Epithelial cell of esophagus (primary cell): ENCODE measurements around the gene SPACA4.
"Not testable (repeated sequence)": the region's sequence is repeated elsewhere in the genome, so short reads cannot be mapped to it uniquely, and the experiment has no call there.

Experiments used
- DNase-seq: peaks from one replicate; pipeline ENCODE4 v3.0.0; 2010; ENCODE audit warnings: low read depth
- H3K4me3 ChIP-seq: 2 replicates; pipeline ENCODE4 v1.5.1; 2011; ENCODE audit warnings: mild to moderate bottlenecking, low read length, control low read depth
- TF ChIP-seq, protein P1 (sequence below): IDR thresholded peaks from 2 replicates; pipeline ENCODE4 v1.5.1; 2011; ENCODE audit warnings: low read depth, mild to moderate bottlenecking, low read length, control low read depth, inconsistent platforms; ENCODE audit not compliant: insufficient read depth; ENCODE audit errors: missing control alignments

Gene SPACA4

DNA sequence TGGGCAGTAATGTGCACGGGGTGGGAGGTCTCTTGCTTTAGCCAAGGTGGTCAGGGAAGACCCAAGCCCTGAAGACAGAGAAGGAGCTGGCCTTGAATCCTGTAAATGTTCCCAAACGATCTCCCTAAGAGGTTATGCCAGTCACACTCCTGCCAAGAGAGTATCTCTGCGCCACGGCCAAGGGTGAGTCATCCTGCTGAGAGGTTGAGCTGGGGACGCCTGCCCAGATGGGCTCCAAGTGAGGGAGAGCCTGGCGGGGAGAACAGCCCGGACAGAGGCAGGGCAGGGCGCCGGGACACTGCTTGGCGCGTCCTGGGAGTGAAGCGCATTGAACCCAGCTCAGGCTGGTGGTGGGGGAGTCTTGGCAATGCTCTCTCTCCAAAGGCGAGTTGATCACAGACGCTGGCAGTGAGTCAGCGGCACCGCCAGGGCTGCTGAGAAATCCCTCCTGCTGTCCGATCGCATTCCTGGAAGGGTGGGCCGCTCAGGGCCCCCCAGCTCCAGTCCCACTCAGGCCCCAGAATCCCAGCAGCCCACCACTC, 38.1 kb upstream of the SPACA4 start:
- TF ChIP-seq, protein P1, sequence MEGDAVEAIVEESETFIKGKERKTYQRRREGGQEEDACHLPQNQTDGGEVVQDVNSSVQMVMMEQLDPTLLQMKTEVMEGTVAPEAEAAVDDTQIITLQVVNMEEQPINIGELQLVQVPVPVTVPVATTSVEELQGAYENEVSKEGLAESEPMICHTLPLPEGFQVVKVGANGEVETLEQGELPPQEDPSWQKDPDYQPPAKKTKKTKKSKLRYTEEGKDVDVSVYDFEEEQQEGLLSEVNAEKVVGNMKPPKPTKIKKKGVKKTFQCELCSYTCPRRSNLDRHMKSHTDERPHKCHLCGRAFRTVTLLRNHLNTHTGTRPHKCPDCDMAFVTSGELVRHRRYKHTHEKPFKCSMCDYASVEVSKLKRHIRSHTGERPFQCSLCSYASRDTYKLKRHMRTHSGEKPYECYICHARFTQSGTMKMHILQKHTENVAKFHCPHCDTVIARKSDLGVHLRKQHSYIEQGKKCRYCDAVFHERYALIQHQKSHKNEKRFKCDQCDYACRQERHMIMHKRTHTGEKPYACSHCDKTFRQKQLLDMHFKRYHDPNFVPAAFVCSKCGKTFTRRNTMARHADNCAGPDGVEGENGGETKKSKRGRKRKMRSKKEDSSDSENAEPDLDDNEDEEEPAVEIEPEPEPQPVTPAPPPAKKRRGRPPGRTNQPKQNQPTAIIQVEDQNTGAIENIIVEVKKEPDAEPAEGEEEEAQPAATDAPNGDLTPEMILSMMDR, result no peak
- peak; percentile 86 for DNase-seq
- H3K4me3 ChIP-seq, result no peak overlapping the region

DNA sequence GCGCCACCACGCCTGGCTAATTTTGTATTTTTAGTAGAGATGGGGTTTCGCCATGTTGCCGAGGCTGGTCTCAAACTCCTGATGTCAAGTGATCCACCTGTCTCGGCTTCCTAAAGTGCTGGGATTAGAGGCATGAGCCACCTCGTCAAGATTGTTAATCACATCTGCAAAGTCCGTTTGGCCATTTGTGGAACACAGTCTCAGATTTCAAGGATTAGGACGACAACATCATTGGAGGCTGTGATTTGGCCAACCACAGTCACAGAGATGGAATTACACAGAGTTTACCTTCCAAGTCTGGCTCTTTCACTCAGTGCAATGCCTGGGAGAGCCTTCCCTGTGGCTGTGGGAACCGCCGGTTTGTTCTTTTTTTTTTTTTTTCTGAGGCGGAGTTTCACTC, 36.7 kb upstream of the SPACA4 start:
- TF ChIP-seq, protein P1, result no peak
- DNase-seq, result no peak
- H3K4me3 ChIP-seq, result no peak overlapping the region

DNA sequence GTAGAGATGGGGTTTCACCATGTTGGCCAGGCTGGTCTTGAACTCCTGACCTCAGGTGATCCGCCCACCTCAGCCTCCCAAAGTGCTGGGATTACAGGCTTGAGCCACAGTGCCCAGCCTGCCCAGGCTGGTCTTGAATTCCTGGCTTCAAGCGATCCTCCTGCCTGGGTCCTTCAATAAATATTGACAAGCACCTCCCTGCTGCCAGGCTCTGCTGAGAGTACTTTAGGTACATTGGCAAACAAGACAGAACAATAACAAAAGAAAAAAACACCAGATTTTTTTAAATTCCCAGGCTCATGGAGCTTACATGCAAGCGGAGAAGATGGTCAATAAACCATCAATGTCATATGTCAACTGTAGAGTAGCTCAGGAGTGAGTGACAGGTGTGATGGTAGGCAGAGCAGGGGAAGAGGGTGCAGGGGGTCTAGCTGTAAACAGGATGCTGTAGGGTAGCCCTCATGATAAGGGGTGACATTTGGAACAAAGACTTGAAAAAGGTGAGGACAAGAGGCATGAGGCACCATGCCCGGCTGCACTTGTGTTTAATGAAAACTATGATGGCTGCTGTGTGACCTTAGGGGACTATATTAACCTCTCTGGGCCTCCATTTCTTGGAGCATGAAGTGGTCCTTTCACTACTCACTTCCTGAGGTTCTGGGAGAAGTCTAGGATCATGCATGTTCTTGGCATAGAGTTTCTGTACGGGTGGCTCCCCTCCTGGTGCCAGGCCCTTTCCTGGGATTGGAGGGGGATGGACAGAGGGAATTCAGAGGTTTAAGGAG, 35.0 kb upstream of the SPACA4 start:
- TF ChIP-seq, protein P1, result no peak
- no peak overlapping the region for H3K4me3 ChIP-seq
- no peak for DNase-seq

DNA sequence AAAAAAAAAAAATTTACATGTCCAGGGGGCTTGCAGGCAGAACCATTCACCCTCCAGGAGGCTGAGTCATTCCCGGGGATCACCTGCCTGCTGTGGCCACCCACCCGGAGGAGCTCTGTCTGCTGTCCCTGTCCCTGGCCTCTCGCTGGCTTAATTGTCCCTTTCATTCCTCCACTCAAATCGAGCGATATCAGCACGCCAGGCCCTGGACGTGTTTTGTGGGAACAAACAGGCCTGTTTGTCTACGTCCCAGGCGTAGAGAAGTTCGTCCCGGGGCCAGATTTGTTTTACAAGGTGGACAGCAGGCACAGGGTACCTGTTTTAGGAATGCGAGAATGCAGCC, 33.4 kb upstream of the SPACA4 start:
- DNase-seq, result no peak

DNA sequence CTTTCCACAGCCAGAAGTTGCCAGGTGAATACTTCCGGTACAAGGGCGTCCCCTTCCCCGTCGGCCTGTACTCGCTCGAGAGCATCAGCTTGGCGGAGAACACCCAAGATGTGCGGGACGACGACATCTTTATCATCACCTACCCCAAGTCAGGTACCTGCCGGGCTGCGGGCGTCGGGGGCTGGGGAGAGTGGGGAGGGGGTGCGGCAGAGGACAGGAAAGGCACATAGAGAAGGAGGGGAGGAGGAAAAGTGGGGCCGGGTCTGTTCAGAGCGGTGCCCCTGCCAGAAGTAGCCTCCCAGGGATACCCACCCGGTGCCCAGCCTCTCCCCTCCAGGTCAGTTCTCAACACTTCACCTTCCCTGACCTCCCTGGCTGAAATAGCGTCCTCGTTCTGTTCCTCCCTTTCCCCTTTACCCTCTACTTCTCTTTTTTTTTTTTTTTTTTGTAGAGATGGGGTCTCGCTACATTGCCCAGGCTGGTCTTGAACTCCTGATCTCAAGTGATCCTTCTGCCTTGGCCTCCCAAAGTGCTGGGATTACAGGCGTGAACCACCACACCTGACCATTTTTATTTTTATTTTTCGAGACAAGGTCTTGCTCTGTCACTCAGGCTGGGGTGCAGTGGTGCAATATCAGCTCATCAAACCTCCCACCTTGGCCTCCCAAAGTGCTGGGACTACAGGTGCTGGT, 30.5 kb upstream of the SPACA4 start:
- H3K4me3 ChIP-seq, result no peak overlapping the region
- TF ChIP-seq, protein P1, result no peak
- no peak for DNase-seq

More for the DNA sequence above, 33.4 kb upstream of the SPACA4 start:
- H3K4me3 ChIP-seq, result no peak overlapping the region
- TF ChIP-seq, protein P1, result no peak

DNA sequence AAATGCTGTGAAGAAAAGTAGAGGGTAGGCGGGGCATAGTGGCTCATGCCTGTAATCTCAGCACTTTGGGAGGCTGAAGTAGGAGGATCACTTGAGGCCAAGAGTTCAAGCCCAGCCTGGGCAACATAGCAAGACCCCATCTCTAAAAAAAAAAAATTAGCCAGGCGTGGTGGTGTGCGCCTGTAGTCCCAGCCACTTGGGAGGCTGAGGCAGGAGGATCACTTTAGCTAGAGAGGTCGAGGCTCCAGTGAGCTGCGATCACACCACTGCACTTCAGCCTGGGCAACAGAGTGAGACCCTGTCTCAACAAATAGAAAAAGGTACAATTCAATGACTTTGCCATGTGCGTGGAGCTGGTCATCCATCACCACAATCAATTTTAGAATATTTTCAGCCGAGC, 28.6 kb upstream of the SPACA4 start:
- DNase-seq, H3K4me3 ChIP-seq: not testable (repeated sequence)

DNA sequence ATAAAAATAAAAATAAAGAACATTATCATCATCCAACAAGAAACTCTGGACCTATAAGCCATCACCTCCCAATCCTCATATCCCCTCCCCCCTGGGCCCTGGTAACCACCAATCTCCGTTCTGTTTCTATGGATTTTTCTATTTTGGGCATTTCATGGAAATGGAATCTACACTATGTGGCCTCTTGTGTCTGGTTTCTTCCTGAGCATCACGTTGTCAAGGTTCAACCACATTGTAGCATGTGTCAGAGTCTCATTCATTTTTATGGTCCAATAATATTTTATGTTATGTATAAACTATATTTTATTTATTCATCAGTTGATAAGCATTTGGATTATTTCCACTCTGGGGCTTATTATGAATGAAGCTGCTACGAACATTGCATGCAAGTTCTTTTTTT, 27.7 kb upstream of the SPACA4 start:
- no peak overlapping the region for H3K4me3 ChIP-seq
- no peak for DNase-seq
- TF ChIP-seq, protein P1, result no peak
